Liver (tissue), 9 donors: ENCODE data around the gene CAMSAP1. TPM values are rescaled to one million over a fixed set of nuclear protein-coding genes. Genes with fewer than 3 reads are reported as not detected.

Experiments used
- DNase-seq: peaks from one replicate; pipeline ENCODE4 v3.0.0-alpha.2; 2017; ENCODE audit warnings: low spot score
- H3K27ac ChIP-seq, 2 donors: one replicate each; pipeline ENCODE4 v1.7.0; 2013; ENCODE audit warnings: inconsistent platforms in 2 of 2, low read length in 2 of 2, control low read depth in 1 of 2, low read depth in 1 of 2, mild to moderate bottlenecking in 1 of 2
- H3K27me3 ChIP-seq, 4 donors: one replicate each; pipeline versions ENCODE4 v1.6.1 to v1.7.0; 2013; ENCODE audit warnings: low read length in 3 of 4, inconsistent platforms in 1 of 4, mild to moderate bottlenecking in 1 of 4, moderate library complexity in 1 of 4; ENCODE audit not compliant: control insufficient read depth in 4 of 4, insufficient read depth in 4 of 4
- H3K36me3 ChIP-seq, 4 donors: one replicate each; pipeline versions ENCODE4 v1.6.1 to v1.7.0; 2013; ENCODE audit warnings: low read length in 3 of 4, mild to moderate bottlenecking in 3 of 4, low read depth in 1 of 4, moderate library complexity in 1 of 4; ENCODE audit not compliant: control insufficient read depth in 4 of 4, insufficient read depth in 3 of 4
- H3K4me1 ChIP-seq, 4 donors: one replicate each; pipeline versions ENCODE4 v1.6.1 to v1.7.0; 2013; ENCODE audit warnings: low read length in 3 of 4, mild to moderate bottlenecking in 3 of 4, moderate library complexity in 1 of 4; ENCODE audit not compliant: control insufficient read depth in 4 of 4, insufficient read depth in 4 of 4
- H3K4me3 ChIP-seq, 3 donors: one replicate each; pipeline versions ENCODE4 v1.6.1 to v1.7.0; 2013; ENCODE audit warnings: low read length in 3 of 3, control low read depth in 1 of 3, low read depth in 1 of 3, mild to moderate bottlenecking in 1 of 3
- H3K9ac ChIP-seq, 2 donors: one replicate each; pipeline ENCODE4 v1.7.0; 2013; ENCODE audit warnings: low read length in 2 of 2, mild to moderate bottlenecking in 2 of 2, moderate library complexity in 2 of 2, control low read depth in 1 of 2, low read depth in 1 of 2
- H3K9me3 ChIP-seq, 4 donors: one replicate each; pipeline versions ENCODE4 v1.6.1 to v1.7.0; 2013; ENCODE audit warnings: low read length in 3 of 4; ENCODE audit not compliant: control insufficient read depth in 4 of 4
- FOXA1 ChIP-seq: IDR thresholded peaks from 2 replicates; pipeline ENCODE4 v1.6.1; 2016; ENCODE audit warnings: antibody characterized with exemption
- FOXA2 ChIP-seq: IDR thresholded peaks from 2 replicates; pipeline ENCODE4 v1.6.1; 2016; ENCODE audit warnings: antibody characterized with exemption
- GABPA ChIP-seq, 2 donors: IDR thresholded peaks in 1 of 2; conservative IDR thresholded peaks in 1 of 2; 2 replicates each; pipeline ENCODE4 v1.6.1; 2016; ENCODE audit warnings: antibody characterized with exemption in 2 of 2, mild to moderate bottlenecking in 1 of 2, moderate library complexity in 1 of 2
- HNF4A ChIP-seq, 2 donors: conservative IDR thresholded peaks; 2 replicates each; pipeline ENCODE4 v1.6.1; 2016; ENCODE audit warnings: antibody characterized with exemption in 2 of 2, mild to moderate bottlenecking in 2 of 2
- HNF4G ChIP-seq: IDR thresholded peaks from 2 replicates; pipeline ENCODE4 v1.6.1; 2016; ENCODE audit warnings: antibody characterized with exemption
- JUND ChIP-seq, 2 donors: IDR thresholded peaks; 2 replicates each; pipeline ENCODE4 v1.6.1; 2016; ENCODE audit warnings: antibody characterized with exemption in 2 of 2
- NR2F2 ChIP-seq: IDR thresholded peaks from 2 replicates; pipeline ENCODE4 v1.6.1; 2016; ENCODE audit warnings: antibody characterized with exemption
- RAD21 ChIP-seq, 2 donors: IDR thresholded peaks; 2 replicates each; pipeline ENCODE4 v1.6.1; 2016; ENCODE audit warnings: antibody characterized with exemption in 2 of 2, mild to moderate bottlenecking in 2 of 2
- RXRA ChIP-seq, 2 donors: IDR thresholded peaks; 2 replicates each; pipeline ENCODE4 v1.6.1; 2017 to 2018; ENCODE audit warnings: antibody characterized with exemption in 2 of 2, mild to moderate bottlenecking in 1 of 2
- SP1 ChIP-seq: IDR thresholded peaks from 2 replicates; pipeline ENCODE4 v1.6.1; 2018; ENCODE audit warnings: antibody characterized with exemption, mild to moderate bottlenecking
- TAF1 ChIP-seq: conservative IDR thresholded peaks from 2 replicates; pipeline ENCODE4 v1.6.1; 2016; ENCODE audit warnings: antibody characterized with exemption, mild to moderate bottlenecking
- YY1 ChIP-seq: IDR thresholded peaks from 2 replicates; pipeline ENCODE4 v1.6.1; 2016; ENCODE audit warnings: antibody characterized with exemption, mild to moderate bottlenecking
- WGBS: extraction: QIAGEN DNeasy Blood & Tissue Kit; methylation state at CpG from one replicate; pipeline ENCODE4 v1.1.7; 2013; 5-methylcytosine and 5-hydroxymethylcytosine counted together
- polyA plus RNA-seq, 2 donors: library from polyadenylated mRNA; stranded (reverse) in 1 of 2; unstranded in 1 of 2; fragments of 200-250 nt in 1 of 2; fragments of >200 nt in 1 of 2; fragmentation: Nextera tagmentation in 1 of 2; extraction: Ambion mirVana in 1 of 2; gene quantifications; one replicate each; pipeline versions ENCODE4 v1.2.1 to v1.2.3, GENCODE V29; 2013 to 2015
- total RNA-seq, 2 donors: library from RNA; depleted of rRNA; stranded (reverse); fragments of >200 nt; gene quantifications; one replicate each; pipeline ENCODE4 v1.2.3, GENCODE V29; 2014
- TF ChIP-seq, protein P1 (sequence below): IDR thresholded peaks from 2 replicates; pipeline ENCODE4 v1.6.1; 2016; ENCODE audit warnings: antibody characterized with exemption
- TF ChIP-seq, protein P2 (sequence below): IDR thresholded peaks from 2 replicates; pipeline ENCODE4 v1.6.1; 2016; ENCODE audit warnings: antibody characterized with exemption
- TF ChIP-seq, protein P3 (sequence below): IDR thresholded peaks from 2 replicates; pipeline ENCODE4 v1.6.1; 2016; ENCODE audit warnings: antibody characterized with exemption, mild to moderate bottlenecking
- TF ChIP-seq, protein P4 (sequence below): fragments of 150-350 bp; IDR thresholded peaks from 2 replicates; pipeline ENCODE4 v1.5.1; 2017; ENCODE audit warnings: improper control_type of control experiment, low read depth, low read length; ENCODE audit not compliant: missing input control
- TF ChIP-seq, protein P5 (sequence below): IDR thresholded peaks from 2 replicates; pipeline ENCODE4 v1.6.1; 2016; ENCODE audit warnings: antibody characterized with exemption
- donor health status: healthy.
- donor health status: healthy.
- donor health status: healthy.
- donor health status: healthy.
- donor health status: healthy.

Gene CAMSAP1
- total and polyA plus RNA-seq, 4 donors: 0.97 to 6.4 (median 5.1) TPM

DNA sequence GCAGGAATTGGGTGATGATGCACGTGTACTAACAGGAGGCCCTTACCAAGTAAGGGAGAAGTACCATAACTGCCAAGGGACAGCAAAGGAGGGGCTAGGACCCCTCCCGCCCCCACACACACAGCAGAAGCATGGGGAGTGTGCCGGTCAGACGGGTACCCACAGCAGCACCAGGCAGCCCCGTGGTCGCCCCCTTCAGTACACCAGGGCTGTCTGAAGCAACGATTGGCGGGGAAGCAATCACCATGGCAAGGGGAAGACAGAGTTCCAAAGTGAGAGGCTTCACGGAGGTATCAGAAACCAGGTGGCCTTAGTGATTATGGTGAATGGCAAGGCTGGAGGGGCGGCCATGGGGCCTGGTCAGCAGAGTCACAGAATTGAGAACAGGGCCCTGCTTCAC is 72.2 kb downstream of the CAMSAP1 start:
- Histone ChIP-seq H3K9ac (no peak overlapping the region), H3K4me1 (no peaks in the 10 kb centered on the region), H3K9me3 (no peaks in the 10 kb centered on the region), H3K27me3 (no peaks in the 10 kb centered on the region), H3K4me3 (no peak overlapping the region), H3K27ac (no peak overlapping the region), H3K36me3 (no peaks in the 10 kb centered on the region)
- 95% methylated on average over 10 of the region's 10 CpGs for WGBS
- TF ChIP-seq FOXA2 (no peak), RAD21 (IDR thresholded peaks at IDR 0.05) (no peak), NR2F2 (no peak), SP1 (no peak), HNF4A (conservative IDR thresholded peaks at IDR 0.05) (no peak), JUND (IDR thresholded peaks at IDR 0.05) (no peak), FOXA1 (no peak), YY1 (no peak), HNF4G (no peak)
- TF ChIP-seq, protein P1, sequence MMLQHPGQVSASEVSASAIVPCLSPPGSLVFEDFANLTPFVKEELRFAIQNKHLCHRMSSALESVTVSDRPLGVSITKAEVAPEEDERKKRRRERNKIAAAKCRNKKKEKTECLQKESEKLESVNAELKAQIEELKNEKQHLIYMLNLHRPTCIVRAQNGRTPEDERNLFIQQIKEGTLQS: no peak
- TF ChIP-seq, protein P2, sequence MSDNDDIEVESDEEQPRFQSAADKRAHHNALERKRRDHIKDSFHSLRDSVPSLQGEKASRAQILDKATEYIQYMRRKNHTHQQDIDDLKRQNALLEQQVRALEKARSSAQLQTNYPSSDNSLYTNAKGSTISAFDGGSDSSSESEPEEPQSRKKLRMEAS: no peak
- TF ChIP-seq, protein P3, sequence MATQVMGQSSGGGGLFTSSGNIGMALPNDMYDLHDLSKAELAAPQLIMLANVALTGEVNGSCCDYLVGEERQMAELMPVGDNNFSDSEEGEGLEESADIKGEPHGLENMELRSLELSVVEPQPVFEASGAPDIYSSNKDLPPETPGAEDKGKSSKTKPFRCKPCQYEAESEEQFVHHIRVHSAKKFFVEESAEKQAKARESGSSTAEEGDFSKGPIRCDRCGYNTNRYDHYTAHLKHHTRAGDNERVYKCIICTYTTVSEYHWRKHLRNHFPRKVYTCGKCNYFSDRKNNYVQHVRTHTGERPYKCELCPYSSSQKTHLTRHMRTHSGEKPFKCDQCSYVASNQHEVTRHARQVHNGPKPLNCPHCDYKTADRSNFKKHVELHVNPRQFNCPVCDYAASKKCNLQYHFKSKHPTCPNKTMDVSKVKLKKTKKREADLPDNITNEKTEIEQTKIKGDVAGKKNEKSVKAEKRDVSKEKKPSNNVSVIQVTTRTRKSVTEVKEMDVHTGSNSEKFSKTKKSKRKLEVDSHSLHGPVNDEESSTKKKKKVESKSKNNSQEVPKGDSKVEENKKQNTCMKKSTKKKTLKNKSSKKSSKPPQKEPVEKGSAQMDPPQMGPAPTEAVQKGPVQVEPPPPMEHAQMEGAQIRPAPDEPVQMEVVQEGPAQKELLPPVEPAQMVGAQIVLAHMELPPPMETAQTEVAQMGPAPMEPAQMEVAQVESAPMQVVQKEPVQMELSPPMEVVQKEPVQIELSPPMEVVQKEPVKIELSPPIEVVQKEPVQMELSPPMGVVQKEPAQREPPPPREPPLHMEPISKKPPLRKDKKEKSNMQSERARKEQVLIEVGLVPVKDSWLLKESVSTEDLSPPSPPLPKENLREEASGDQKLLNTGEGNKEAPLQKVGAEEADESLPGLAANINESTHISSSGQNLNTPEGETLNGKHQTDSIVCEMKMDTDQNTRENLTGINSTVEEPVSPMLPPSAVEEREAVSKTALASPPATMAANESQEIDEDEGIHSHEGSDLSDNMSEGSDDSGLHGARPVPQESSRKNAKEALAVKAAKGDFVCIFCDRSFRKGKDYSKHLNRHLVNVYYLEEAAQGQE: no peak
- no peak for DNase-seq

DNA sequence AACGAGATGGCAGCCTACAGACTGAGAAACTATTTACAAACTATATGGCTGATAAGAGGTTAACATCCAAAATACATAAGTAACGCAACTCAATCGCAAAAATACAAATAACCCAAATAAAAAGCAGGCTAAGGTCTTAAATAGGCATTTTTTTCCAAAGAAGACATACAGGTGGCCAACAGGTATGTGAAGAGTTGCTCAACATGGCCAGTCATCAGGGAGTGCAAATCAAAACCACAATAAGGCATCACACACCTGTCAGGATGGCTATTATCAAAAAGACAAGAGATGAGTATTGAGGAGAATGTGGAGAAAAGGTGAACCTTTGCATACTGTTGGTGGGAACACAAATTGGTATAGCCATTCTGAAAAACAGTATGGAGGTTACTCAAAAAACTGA is 73.5 kb downstream of the CAMSAP1 start:
- H3K36me3 ChIP-seq: no peaks in the 10 kb centered on the region
- DNase-seq: no peak
- WGBS: 91% methylated on average over 3 of the region's 3 CpGs
- no peak overlapping the region for H3K27ac ChIP-seq
- no peaks in the 10 kb centered on the region for H3K4me1 ChIP-seq
- H3K4me3 ChIP-seq: no peak overlapping the region
- TF ChIP-seq FOXA1: no peak
- no peak for TF ChIP-seq HNF4A (conservative IDR thresholded peaks at IDR 0.05)
- no peak for TF ChIP-seq GABPA (IDR thresholded peaks at IDR 0.05 in 1 of 2, conservative IDR thresholded peaks at IDR 0.05 in 1 of 2)
- TF ChIP-seq, protein P1: no peak
- TF ChIP-seq NR2F2: no peak
- TF ChIP-seq JUND (IDR thresholded peaks at IDR 0.05): no peak
- no peak for TF ChIP-seq YY1
- TF ChIP-seq TAF1: no peak
- TF ChIP-seq, protein P4, sequence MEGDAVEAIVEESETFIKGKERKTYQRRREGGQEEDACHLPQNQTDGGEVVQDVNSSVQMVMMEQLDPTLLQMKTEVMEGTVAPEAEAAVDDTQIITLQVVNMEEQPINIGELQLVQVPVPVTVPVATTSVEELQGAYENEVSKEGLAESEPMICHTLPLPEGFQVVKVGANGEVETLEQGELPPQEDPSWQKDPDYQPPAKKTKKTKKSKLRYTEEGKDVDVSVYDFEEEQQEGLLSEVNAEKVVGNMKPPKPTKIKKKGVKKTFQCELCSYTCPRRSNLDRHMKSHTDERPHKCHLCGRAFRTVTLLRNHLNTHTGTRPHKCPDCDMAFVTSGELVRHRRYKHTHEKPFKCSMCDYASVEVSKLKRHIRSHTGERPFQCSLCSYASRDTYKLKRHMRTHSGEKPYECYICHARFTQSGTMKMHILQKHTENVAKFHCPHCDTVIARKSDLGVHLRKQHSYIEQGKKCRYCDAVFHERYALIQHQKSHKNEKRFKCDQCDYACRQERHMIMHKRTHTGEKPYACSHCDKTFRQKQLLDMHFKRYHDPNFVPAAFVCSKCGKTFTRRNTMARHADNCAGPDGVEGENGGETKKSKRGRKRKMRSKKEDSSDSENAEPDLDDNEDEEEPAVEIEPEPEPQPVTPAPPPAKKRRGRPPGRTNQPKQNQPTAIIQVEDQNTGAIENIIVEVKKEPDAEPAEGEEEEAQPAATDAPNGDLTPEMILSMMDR: no peak
- no peak for TF ChIP-seq SP1
- TF ChIP-seq, protein P5, sequence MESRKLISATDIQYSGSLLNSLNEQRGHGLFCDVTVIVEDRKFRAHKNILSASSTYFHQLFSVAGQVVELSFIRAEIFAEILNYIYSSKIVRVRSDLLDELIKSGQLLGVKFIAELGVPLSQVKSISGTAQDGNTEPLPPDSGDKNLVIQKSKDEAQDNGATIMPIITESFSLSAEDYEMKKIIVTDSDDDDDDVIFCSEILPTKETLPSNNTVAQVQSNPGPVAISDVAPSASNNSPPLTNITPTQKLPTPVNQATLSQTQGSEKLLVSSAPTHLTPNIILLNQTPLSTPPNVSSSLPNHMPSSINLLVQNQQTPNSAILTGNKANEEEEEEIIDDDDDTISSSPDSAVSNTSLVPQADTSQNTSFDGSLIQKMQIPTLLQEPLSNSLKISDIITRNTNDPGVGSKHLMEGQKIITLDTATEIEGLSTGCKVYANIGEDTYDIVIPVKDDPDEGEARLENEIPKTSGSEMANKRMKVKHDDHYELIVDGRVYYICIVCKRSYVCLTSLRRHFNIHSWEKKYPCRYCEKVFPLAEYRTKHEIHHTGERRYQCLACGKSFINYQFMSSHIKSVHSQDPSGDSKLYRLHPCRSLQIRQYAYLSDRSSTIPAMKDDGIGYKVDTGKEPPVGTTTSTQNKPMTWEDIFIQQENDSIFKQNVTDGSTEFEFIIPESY: no peak
- no peak for TF ChIP-seq RAD21 (IDR thresholded peaks at IDR 0.05)
- TF ChIP-seq RXRA (IDR thresholded peaks at IDR 0.05): no peak
- TF ChIP-seq, protein P3: no peak
- TF ChIP-seq, protein P2: no peak
- TF ChIP-seq FOXA2: no peak
- H3K27me3 ChIP-seq: no peaks in the 10 kb centered on the region
- H3K9me3 ChIP-seq: peaks cover 0 to 1% (median 0%) of the 10 kb centered on the region in 4 donors
- no peak overlapping the region for H3K9ac ChIP-seq
